Osteocyte (in vitro differentiated cells): ENCODE data around the gene COL17A1. TPM values are rescaled to one million over a fixed set of nuclear protein-coding genes. Genes with fewer than 3 reads are reported as not detected.

Experiments
- DNase-seq: peaks from one replicate; pipeline ENCODE4 v3.0.0; 2021; ENCODE audit warnings: mixed read lengths; ENCODE audit not compliant: unreplicated experiment; ENCODE audit errors: extremely low spot score
- H3K27ac Mint-ChIP-seq: one replicate; pipeline ENCODE4 v1.8.0; 2021; ENCODE audit warnings: mild to moderate bottlenecking, mixed read lengths; ENCODE audit not compliant: unreplicated experiment
- H3K27me3 Mint-ChIP-seq: one replicate; pipeline ENCODE4 v1.8.0; 2021; ENCODE audit warnings: mixed read lengths; ENCODE audit not compliant: unreplicated experiment
- H3K36me3 Mint-ChIP-seq: one replicate; pipeline ENCODE4 v1.8.0; 2021; ENCODE audit warnings: mixed read lengths; ENCODE audit not compliant: unreplicated experiment
- H3K4me1 Mint-ChIP-seq: one replicate; pipeline ENCODE4 v1.8.0; 2021; ENCODE audit warnings: mixed read lengths; ENCODE audit not compliant: unreplicated experiment
- H3K4me3 Mint-ChIP-seq: one replicate; pipeline ENCODE4 v1.8.0; 2021; ENCODE audit warnings: mild to moderate bottlenecking, moderate library complexity, mixed read lengths; ENCODE audit not compliant: unreplicated experiment
- H3K9me3 Mint-ChIP-seq: one replicate; pipeline ENCODE4 v1.8.0; 2021; ENCODE audit warnings: mixed read lengths; ENCODE audit not compliant: unreplicated experiment
- total RNA-seq: library from RNA; stranded (reverse); gene quantifications from 2 replicates; pipeline ENCODE4 v1.2.1, GENCODE V29; 2021
- TF ChIP-seq, protein P1 (sequence below): fragments of 200-600 bp; sonication (generic); IDR thresholded peaks from 2 replicates; pipeline ENCODE4 v1.5.0; 2021; ENCODE audit warnings: antibody characterized with exemption, mild to moderate bottlenecking, moderate library complexity

The COL17A1 gene
- total RNA-seq, 1 donor from 2014 or later: not detected

DNA sequence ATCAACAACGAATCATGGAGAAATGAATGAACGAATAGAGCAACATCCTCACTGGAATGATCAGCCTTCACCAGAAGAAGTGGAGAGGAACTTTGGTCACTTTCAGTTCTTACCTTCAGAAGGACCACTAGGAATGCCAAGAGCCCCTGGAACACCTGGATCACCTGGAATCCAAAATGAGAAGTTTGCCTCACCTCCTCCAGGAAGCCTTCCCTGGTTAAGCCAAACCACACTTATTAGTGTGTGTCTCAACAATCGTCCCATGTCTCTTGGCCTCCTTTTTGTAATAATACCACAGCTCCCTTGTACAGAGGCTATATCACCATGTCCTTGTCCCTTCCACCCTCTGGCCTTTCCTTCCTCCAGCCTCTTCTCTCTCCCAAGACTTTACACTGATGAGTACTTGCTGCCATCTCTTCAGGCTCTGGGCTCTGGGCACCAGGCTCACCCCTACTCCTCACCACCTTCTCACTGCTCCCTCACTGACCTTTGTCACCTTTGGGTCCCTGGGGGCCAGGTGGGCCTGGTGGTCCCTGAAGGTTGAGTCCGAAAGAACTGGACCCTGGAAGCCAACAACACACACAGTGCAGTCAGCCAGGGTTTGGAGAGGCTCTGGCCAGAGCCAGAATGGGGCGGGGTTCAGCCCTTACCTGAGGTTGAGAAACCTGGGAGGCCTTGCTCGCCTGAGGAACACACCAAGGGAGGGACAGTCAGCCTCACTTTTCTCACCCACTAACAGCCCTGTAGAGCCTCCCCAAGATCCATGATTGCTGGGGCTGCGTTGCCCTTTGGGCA is 46.5 kb downstream of the COL17A1 start:
- Mint-ChIP-seq H3K27ac (no peak overlapping the region), H3K36me3 (no peaks in the 10 kb centered on the region), H3K9me3 (no peaks in the 10 kb centered on the region), H3K4me1 (no peaks in the 10 kb centered on the region), H3K4me3 (no peak overlapping the region), H3K27me3 (peaks cover 4% of the 10 kb centered on the region)
- DNase-seq: no peak
- TF ChIP-seq, protein P1, sequence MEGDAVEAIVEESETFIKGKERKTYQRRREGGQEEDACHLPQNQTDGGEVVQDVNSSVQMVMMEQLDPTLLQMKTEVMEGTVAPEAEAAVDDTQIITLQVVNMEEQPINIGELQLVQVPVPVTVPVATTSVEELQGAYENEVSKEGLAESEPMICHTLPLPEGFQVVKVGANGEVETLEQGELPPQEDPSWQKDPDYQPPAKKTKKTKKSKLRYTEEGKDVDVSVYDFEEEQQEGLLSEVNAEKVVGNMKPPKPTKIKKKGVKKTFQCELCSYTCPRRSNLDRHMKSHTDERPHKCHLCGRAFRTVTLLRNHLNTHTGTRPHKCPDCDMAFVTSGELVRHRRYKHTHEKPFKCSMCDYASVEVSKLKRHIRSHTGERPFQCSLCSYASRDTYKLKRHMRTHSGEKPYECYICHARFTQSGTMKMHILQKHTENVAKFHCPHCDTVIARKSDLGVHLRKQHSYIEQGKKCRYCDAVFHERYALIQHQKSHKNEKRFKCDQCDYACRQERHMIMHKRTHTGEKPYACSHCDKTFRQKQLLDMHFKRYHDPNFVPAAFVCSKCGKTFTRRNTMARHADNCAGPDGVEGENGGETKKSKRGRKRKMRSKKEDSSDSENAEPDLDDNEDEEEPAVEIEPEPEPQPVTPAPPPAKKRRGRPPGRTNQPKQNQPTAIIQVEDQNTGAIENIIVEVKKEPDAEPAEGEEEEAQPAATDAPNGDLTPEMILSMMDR: no peak

DNA sequence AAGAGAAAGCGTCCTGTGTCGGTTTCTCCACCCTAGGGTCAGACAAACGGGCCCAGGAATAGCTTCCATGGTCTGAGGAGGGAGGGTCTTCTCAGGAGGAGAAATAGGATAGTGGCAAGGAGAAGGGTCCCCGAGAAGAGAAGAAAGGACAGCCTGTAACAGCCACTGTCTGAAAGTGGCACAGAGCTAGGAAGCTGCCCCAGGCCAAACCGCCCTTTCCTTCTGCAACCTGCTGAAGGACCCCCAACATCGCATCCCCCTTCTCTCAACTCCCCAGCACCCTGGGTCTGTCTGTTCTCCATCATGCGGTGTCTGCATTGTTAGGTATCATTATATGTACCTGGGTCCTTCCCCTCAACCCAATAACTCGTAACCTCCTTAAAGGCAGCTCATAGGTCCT is 47.1 kb downstream of the COL17A1 start:
- TF ChIP-seq, protein P1: no peak
- H3K27ac Mint-ChIP-seq: no peak overlapping the region
- no peaks in the 10 kb centered on the region for H3K9me3 Mint-ChIP-seq
- DNase-seq: no peak
- no peaks in the 10 kb centered on the region for H3K4me1 Mint-ChIP-seq
- H3K36me3 Mint-ChIP-seq: no peaks in the 10 kb centered on the region
- H3K27me3 Mint-ChIP-seq: peaks cover 1% of the 10 kb centered on the region
- no peak overlapping the region for H3K4me3 Mint-ChIP-seq

DNA sequence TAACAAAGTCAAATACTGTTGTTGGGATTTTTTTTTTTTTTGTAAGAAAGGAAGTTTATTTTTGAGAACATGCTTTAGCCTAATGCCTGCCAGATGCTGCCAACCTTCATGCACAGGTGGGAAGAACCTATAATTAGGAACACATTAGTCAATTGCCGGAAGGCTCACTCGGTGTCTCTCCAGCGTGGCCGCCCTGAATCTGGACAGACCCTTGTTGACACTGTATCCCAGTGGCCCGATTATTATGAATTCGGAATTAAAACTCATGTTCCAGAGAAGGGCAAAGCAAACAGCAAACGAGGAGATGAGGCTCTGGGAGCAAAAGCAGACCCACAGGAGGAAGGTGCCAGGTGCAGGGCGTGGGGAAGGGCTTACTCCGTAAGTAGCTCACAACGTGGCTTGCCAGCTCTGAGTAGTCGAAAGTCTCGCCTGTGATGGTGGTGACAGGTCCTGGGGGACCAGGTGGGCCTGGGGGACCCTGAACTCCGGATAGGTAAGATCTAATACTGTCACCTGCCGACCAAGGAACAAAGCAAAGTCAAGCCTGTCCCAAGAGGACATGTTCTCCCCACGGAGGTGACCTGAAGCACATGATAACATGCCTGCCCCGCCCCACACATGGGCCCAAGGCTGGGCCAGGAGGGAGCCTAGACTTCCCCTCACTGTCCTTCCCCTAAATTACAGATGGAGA is 48.3 kb downstream of the COL17A1 start:
- H3K27me3 Mint-ChIP-seq: no peaks in the 10 kb centered on the region
- peaks cover 5% of the 10 kb centered on the region for H3K36me3 Mint-ChIP-seq
- no peaks in the 10 kb centered on the region for H3K9me3 Mint-ChIP-seq
- no peak overlapping the region for H3K4me3 Mint-ChIP-seq
- no peak overlapping the region for H3K27ac Mint-ChIP-seq
- no peak for DNase-seq
- TF ChIP-seq, protein P1: no peak
- H3K4me1 Mint-ChIP-seq: no peaks in the 10 kb centered on the region

DNA sequence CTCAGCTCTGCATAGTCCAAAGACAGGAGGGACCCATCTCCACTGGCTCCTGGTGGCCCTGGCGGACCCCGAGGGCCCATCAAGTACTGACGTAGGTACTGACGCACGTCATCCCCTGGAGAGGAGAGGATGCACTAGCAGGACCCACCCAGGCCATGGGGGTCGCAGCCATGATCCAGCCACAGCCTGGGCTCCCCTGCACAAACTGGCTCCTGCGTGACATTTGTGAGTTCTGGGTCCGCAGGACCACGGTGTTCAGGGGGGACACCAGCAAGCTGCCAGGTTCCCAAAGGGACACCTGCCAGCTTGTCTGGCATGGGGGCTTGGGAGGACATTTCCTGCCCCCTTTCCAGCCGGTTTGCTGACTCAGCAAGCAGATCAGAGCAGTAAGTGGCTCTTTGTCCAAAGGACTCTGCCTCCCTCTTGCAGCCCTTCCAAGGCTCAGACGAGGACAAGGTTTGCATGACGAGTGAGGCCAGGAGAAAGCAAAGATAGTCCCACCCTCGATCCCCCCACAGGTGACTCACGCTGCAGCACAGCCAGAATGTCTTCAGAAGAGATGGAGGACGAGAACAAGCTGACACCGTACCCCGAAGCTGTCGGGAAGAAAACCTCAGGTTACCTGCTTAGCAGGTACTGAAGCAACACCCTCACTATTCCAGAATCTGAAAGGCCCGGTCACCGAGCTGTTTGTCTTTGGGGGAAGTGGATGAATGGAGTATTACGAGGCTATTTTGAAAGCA is 49.0 kb downstream of the COL17A1 start:
- Mint-ChIP-seq H3K27ac (no peak overlapping the region), H3K9me3 (no peaks in the 10 kb centered on the region), H3K4me3 (no peak overlapping the region), H3K36me3 (peaks cover 8% of the 10 kb centered on the region), H3K27me3 (no peaks in the 10 kb centered on the region), H3K4me1 (no peaks in the 10 kb centered on the region)
- DNase-seq: no peak
- TF ChIP-seq, protein P1: no peak

DNA sequence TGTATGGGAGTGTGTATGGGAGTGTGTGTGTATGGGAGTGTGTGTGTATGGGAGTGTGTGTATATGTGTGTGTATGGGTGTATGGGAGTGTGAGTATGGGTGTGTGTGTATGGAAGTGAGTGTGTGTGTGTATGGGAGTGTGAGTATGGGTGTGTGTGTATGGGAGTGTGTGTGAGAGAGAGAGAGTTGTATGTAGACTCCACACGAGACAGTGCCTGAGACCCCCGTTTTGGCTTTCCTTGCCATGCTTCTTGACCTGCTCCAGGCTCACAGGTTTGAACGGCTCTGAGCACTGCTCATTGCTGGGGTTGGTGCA is 49.7 kb downstream of the COL17A1 start:
- Mint-ChIP-seq H3K4me1 (no peaks in the 10 kb centered on the region), H3K36me3 (peaks cover 10% of the 10 kb centered on the region), H3K27me3 (no peaks in the 10 kb centered on the region), H3K4me3 (no peak overlapping the region), H3K27ac (no peak overlapping the region), H3K9me3 (no peaks in the 10 kb centered on the region)
- TF ChIP-seq, protein P1: no peak
- DNase-seq: no peak
